Neuronal stem cell (in vitro differentiated cells): ENCODE measurements around the gene RNLS.

Experiments used
- DNase-seq: peaks from one replicate; pipeline ENCODE4 v3.0.0-alpha.2; 2013; ENCODE audit warnings: low spot score
- H2AFZ ChIP-seq: one replicate; pipeline ENCODE4 v1.6.1; 2013; ENCODE audit warnings: mild to moderate bottlenecking, low read length, inconsistent platforms
- H2AK5ac ChIP-seq: 2 replicates; pipeline ENCODE4 v1.6.1; 2013; ENCODE audit warnings: low read depth, mild to moderate bottlenecking, inconsistent platforms, low read length, moderate library complexity, mixed read lengths
- H2BK120ac ChIP-seq: 2 replicates; pipeline ENCODE4 v1.6.1; 2013; ENCODE audit warnings: low read depth, mild to moderate bottlenecking, inconsistent platforms, low read length, moderate library complexity, mixed read lengths
- H2BK12ac ChIP-seq: one replicate; pipeline ENCODE4 v1.6.1; 2013; ENCODE audit warnings: low read length, inconsistent platforms
- H2BK15ac ChIP-seq: 2 replicates; pipeline ENCODE4 v1.6.1; 2013; ENCODE audit warnings: mild to moderate bottlenecking, low read length, inconsistent platforms, mixed read lengths
- H2BK5ac ChIP-seq: one replicate; pipeline ENCODE4 v1.6.1; 2013; ENCODE audit warnings: inconsistent platforms, mild to moderate bottlenecking, low read length, moderate library complexity
- H3K14ac ChIP-seq: one replicate; pipeline ENCODE4 v1.6.1; 2013; ENCODE audit warnings: low read length, inconsistent platforms
- H3K18ac ChIP-seq: 2 replicates; pipeline ENCODE4 v1.6.1; 2013; ENCODE audit warnings: low read length, inconsistent platforms
- H3K23ac ChIP-seq: 2 replicates; pipeline ENCODE4 v1.6.1; 2013; ENCODE audit warnings: low read depth, mild to moderate bottlenecking, mixed read lengths, low read length, inconsistent platforms; ENCODE audit not compliant: poor library complexity
- H3K27ac ChIP-seq: replicated peaks from 3 replicates; pipeline ENCODE4 v1.5.1; 2013; ENCODE audit warnings: low read length, inconsistent platforms
- H3K27me3 ChIP-seq, 3 experiments: 2 replicates each; pipeline ENCODE4 v1.6.1; 2013; ENCODE audit warnings: low read length in 3 of 3, mild to moderate bottlenecking in 2 of 3, inconsistent platforms in 1 of 3, low read depth in 1 of 3, mixed read lengths in 1 of 3, moderate library complexity in 1 of 3; ENCODE audit not compliant: control insufficient read depth in 3 of 3, insufficient read depth in 3 of 3
- H3K36me3 ChIP-seq, 2 donors: replicated peaks in 1 of 2; 2 replicates each; pipeline ENCODE4 v1.6.1; 2013; ENCODE audit warnings: low read length in 2 of 2; ENCODE audit not compliant: control insufficient read depth in 2 of 2, insufficient read depth in 2 of 2
- H3K4ac ChIP-seq: 2 replicates; pipeline ENCODE4 v1.6.1; 2013; ENCODE audit warnings: inconsistent platforms, mild to moderate bottlenecking, low read length, moderate library complexity
- H3K4me1 ChIP-seq, 2 donors: 1 replicate in 1 of 2; 2 replicates in 1 of 2; pipeline ENCODE4 v1.6.1; 2013; ENCODE audit warnings: low read length in 2 of 2, low read depth in 1 of 2; ENCODE audit not compliant: control insufficient read depth in 2 of 2, insufficient read depth in 1 of 2
- H3K4me2 ChIP-seq: one replicate; pipeline ENCODE4 v1.6.1; 2013; ENCODE audit warnings: mild to moderate bottlenecking, low read length, inconsistent platforms; ENCODE audit not compliant: insufficient read depth, poor library complexity, severe bottlenecking
- H3K4me3 ChIP-seq, 2 donors: 2 replicates each; pipeline ENCODE4 v1.5.1; 2013; ENCODE audit warnings: low read length in 2 of 2, mild to moderate bottlenecking in 2 of 2, inconsistent platforms in 1 of 2, moderate library complexity in 1 of 2
- H3K79me1 ChIP-seq: one replicate; pipeline ENCODE4 v1.6.1; 2013; ENCODE audit warnings: low read depth, mild to moderate bottlenecking, inconsistent platforms, low read length, moderate library complexity
- H3K9ac ChIP-seq: one replicate; pipeline ENCODE4 v1.6.1; 2013; ENCODE audit warnings: mild to moderate bottlenecking, low read depth, low read length, inconsistent platforms; ENCODE audit not compliant: poor library complexity
- H3K9me3 ChIP-seq, 2 donors: replicated peaks in 1 of 2; 2 replicates each; pipeline versions ENCODE3 to v1.6.1; 2013; ENCODE audit warnings: low read length in 2 of 2, mild to moderate bottlenecking in 2 of 2, inconsistent platforms in 1 of 2, low read depth in 1 of 2, mixed read lengths in 1 of 2, moderate library complexity in 1 of 2; ENCODE audit not compliant: control insufficient read depth in 2 of 2, insufficient read depth in 1 of 2
- H4K8ac ChIP-seq: one replicate; pipeline ENCODE4 v1.6.1; 2013; ENCODE audit warnings: low read depth, mild to moderate bottlenecking, inconsistent platforms, low read length, moderate library complexity
- H4K91ac ChIP-seq: one replicate; pipeline ENCODE4 v1.6.1; 2013; ENCODE audit warnings: low read length, low read depth, mild to moderate bottlenecking, inconsistent platforms; ENCODE audit not compliant: poor library complexity
- WGBS, 2 donors: extraction: QIAGEN DNeasy Blood & Tissue Kit; methylation state at CpG; one replicate each; pipeline ENCODE4 v1.1.7; 2013; ENCODE audit warnings: missing lambda C conversion rate in 2 of 2, mixed read lengths in 1 of 2; ENCODE audit not compliant: insufficient read length in 2 of 2, insufficient replicate concordance in 1 of 2; ENCODE audit errors: extremely low coverage in 2 of 2; 5-methylcytosine and 5-hydroxymethylcytosine counted together

RNLS gene

GRCh38 chr10:88515235-88515634 lies 67.9 kb downstream of the RNLS start:
- Histone ChIP-seq H3K18ac (no peak overlapping the region), H3K9me3 (no peaks in the 10 kb centered on the region), H3K4me2 (no peak overlapping the region), H2BK5ac (no peak overlapping the region), H2BK120ac (no peak overlapping the region), H3K23ac (no peak overlapping the region), H3K14ac (no peak overlapping the region), H4K8ac (no peak overlapping the region), H2AK5ac (no peak overlapping the region), H2BK15ac (no peak overlapping the region), H3K27me3 (no peaks in the 10 kb centered on the region), H3K27ac (no peak overlapping the region), H2BK12ac (no peak overlapping the region), H3K4ac (no peak overlapping the region), H3K79me1 (no peaks in the 10 kb centered on the region), H3K36me3 (no peaks in the 10 kb centered on the region), H3K4me1 (no peaks in the 10 kb centered on the region), H2AFZ (no peak overlapping the region), H4K91ac (no peak overlapping the region), H3K4me3 (no peak overlapping the region), H3K9ac (no peak overlapping the region)
- no peak for DNase-seq
- no CpG with 5 or more reads among the region's 1 CpG for WGBS, 2 donors

- no peaks in the 10 kb centered on the region for H3K4me1 ChIP-seq
- no peak overlapping the region for H2AFZ ChIP-seq
- no peak overlapping the region for H3K4me3 ChIP-seq
- no peak overlapping the region for H2BK12ac ChIP-seq
- no peak overlapping the region for H3K9ac ChIP-seq
- H2BK15ac ChIP-seq: no peak overlapping the region
- H2BK120ac ChIP-seq: no peak overlapping the region
- no peak overlapping the region for H3K23ac ChIP-seq
- no peak overlapping the region for H3K4ac ChIP-seq
- H2AK5ac ChIP-seq: no peak overlapping the region
- H3K4me2 ChIP-seq: no peak overlapping the region
- no peak overlapping the region for H2BK5ac ChIP-seq
- H3K18ac ChIP-seq: no peak overlapping the region
- no peaks in the 10 kb centered on the region for H3K36me3 ChIP-seq
- no CpG with 5 or more reads among the region's 2 CpGs for WGBS, 2 donors
- no peaks in the 10 kb centered on the region for H3K27me3 ChIP-seq
- no peaks in the 10 kb centered on the region for H3K9me3 ChIP-seq
- H3K14ac ChIP-seq: no peak overlapping the region
- DNase-seq: no peak
- no peaks in the 10 kb centered on the region for H3K79me1 ChIP-seq
- no peak overlapping the region for H4K91ac ChIP-seq
- H3K27ac ChIP-seq: no peak overlapping the region
- H4K8ac ChIP-seq: no peak overlapping the region
Observed at GRCh38 chr10:88512599-88512998, 70.5 kb downstream of the RNLS start.

- no CpG with 5 or more reads among the region's 3 CpGs for WGBS, 2 donors
- H4K8ac ChIP-seq: no peak overlapping the region
- no peaks in the 10 kb centered on the region for H3K9me3 ChIP-seq
- no peak overlapping the region for H3K14ac ChIP-seq
- H3K4me1 ChIP-seq: no peaks in the 10 kb centered on the region
- no peak overlapping the region for H3K23ac ChIP-seq
- H2BK5ac ChIP-seq: no peak overlapping the region
- no peak overlapping the region for H2BK120ac ChIP-seq
- no peak overlapping the region for H3K4ac ChIP-seq
- H3K27ac ChIP-seq: no peak overlapping the region
- no peaks in the 10 kb centered on the region for H3K36me3 ChIP-seq
- H3K79me1 ChIP-seq: no peaks in the 10 kb centered on the region
- H3K27me3 ChIP-seq: no peaks in the 10 kb centered on the region
- H4K91ac ChIP-seq: no peak overlapping the region
- H3K4me2 ChIP-seq: no peak overlapping the region
- DNase-seq: no peak
- no peak overlapping the region for H2AK5ac ChIP-seq
- no peak overlapping the region for H3K18ac ChIP-seq
- no peak overlapping the region for H3K4me3 ChIP-seq
- H2AFZ ChIP-seq: no peak overlapping the region
- H3K9ac ChIP-seq: no peak overlapping the region
- no peak overlapping the region for H2BK15ac ChIP-seq
- no peak overlapping the region for H2BK12ac ChIP-seq
Observed at GRCh38 chr10:88508796-88509195, 74.3 kb downstream of the RNLS start.

GRCh38 chr10:88507826-88508453 lies 75.2 kb downstream of the RNLS start:
- Histone ChIP-seq H3K9me3 (no peaks in the 10 kb centered on the region), H4K91ac (no peak overlapping the region), H4K8ac (no peak overlapping the region), H2AK5ac (no peak overlapping the region), H2BK120ac (no peak overlapping the region), H3K4me1 (no peaks in the 10 kb centered on the region), H3K23ac (no peak overlapping the region), H2BK5ac (no peak overlapping the region), H2BK12ac (no peak overlapping the region), H3K79me1 (no peaks in the 10 kb centered on the region), H2AFZ (no peak overlapping the region), H3K14ac (no peak overlapping the region), H3K4me2 (no peak overlapping the region), H3K27me3 (no peaks in the 10 kb centered on the region), H3K18ac (no peak overlapping the region), H2BK15ac (no peak overlapping the region), H3K9ac (no peak overlapping the region), H3K36me3 (no peaks in the 10 kb centered on the region), H3K27ac (no peak overlapping the region), H3K4ac (no peak overlapping the region), H3K4me3 (no peak overlapping the region)
- DNase-seq: no peak
- no CpG with 5 or more reads among the region's 3 CpGs for WGBS, 2 donors
